GM18909 (cell line): ENCODE results near the gene SLC11A1.

Experiments
- ATAC-seq: cut with Tn5 transposase; IDR thresholded peaks from one replicate; pipeline ENCODE4 v1.9.1; 2021; ENCODE audit warnings: mild to moderate bottlenecking; ENCODE audit not compliant: unreplicated experiment, poor library complexity

The SLC11A1 gene

GRCh38 chr2:218381916-218382366, at the start of gene SLC11A1:
TSS of gene SLC11A1 (plus strand) at chr2:218382273. CDS start at chr2:218382369, 96 bp downstream.
- ATAC-seq = no peak

GRCh38 chr2:218332288-218332687, 49.8 kb upstream of the SLC11A1 start:
- ATAC-seq = no peak

- no peak for ATAC-seq
Measured at GRCh38 chr2:218332920-218333645, 49.0 kb upstream of the SLC11A1 start.

GRCh38 chr2:218334531-218334930, 47.5 kb upstream of the SLC11A1 start:
- no peak for ATAC-seq

- ATAC-seq = no peak
Measured at GRCh38 chr2:218340656-218341055, 41.4 kb upstream of the SLC11A1 start.

DNA sequence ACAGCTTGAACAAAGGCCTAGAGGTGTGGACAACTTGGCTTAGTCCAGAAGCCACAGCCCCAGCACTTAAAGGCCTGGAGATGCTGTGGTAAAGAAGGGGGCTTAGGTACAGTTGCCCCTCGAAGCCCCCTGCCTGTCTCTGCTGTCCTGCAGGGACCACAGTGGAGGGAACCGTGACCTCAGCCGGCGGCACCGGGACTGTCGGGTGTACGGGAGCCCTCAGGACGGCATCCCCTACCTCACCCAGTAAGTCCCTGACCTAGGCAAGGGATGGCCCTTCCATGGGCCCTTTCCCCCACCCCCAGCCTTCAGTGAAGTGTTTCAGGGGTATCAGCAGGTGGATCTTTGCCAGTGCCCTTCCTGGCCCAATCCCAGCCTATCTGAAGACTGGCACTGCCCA, 40.7 kb upstream of the SLC11A1 start:
- no peak for ATAC-seq

GRCh38 chr2:218342837-218343236, 39.2 kb upstream of the SLC11A1 start:
- ATAC-seq = no peak

DNA sequence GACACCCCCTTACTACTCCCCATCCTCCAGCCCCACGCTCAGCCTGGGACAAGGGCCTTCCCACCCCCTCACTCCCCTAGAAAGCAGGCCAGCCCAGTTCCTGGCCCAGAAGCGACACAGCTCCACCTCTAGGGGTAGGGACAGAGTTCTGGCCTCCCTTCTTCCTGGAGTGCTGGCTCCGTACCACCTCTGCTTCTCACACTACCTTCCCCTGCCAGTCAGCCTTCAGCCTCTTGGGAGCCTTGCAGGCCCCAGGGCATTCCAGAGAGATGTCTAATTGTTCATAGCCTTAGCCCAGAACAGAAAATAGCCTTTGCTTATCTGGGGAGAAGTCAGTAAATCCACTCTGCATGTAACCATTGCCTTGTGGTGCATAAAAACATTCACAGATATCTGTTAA, 38.5 kb upstream of the SLC11A1 start:
- ATAC-seq = no peak

GRCh38 chr2:218344090-218344754, 37.9 kb upstream of the SLC11A1 start:
- no peak for ATAC-seq

DNA sequence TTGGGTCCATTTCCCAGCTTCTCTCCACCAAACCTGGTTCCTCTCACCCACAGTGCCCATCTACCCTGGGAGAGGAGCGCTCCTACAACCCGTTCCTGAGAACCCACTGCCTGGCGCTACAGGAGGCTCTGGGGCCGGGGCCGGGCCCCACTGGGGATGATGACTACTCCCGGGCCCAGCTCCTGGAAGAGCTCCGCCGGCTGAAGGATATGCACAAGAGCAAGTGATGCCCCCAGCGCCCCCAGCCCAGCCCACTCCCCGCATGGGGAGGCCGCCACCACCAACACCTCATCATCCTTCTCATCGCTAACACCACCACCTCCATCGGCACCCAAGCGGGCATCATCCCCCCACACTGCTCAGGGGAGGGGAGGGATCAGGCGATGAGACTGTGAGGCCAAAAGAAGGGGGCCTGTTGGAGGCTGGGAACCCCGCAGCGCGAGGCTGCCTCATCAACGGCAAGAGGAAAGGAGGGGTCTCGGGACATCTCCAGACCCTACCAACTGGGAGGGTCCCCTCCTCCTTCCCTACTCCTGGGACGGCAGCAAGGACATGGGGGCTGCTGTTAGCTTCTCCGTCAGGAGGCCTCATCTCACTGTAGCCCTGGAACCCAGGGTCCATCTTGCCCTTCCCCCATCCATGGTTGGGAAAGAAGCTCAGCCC, 37.2 kb upstream of the SLC11A1 start:
- no peak for ATAC-seq

GRCh38 chr2:218345491-218346236, 36.4 kb upstream of the SLC11A1 start:
- ATAC-seq = no peak

DNA sequence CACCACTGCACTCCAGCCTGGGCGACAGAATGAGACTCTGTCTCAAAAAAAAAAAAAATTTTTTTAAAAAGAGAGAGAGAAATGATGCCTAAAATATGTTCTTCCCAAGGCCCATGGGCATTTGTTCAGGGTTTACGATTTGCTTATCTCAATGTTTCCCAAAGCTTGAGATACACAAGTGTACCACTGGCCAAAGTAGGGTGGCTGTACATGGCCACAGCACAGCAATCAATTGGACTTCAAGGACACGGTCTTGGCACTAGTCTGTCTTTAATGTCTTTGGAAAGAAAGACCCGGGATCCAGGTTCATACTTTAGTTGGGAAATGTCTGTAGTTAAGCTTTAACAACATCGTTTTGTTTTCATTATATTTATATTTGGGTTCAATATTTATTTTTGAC, 34.9 kb upstream of the SLC11A1 start:
- ATAC-seq = no peak

- ATAC-seq = no peak
Measured at GRCh38 chr2:218354045-218354444, 28.0 kb upstream of the SLC11A1 start.

- no peak for ATAC-seq
Measured at GRCh38 chr2:218354850-218355443, 27.1 kb upstream of the SLC11A1 start.

DNA sequence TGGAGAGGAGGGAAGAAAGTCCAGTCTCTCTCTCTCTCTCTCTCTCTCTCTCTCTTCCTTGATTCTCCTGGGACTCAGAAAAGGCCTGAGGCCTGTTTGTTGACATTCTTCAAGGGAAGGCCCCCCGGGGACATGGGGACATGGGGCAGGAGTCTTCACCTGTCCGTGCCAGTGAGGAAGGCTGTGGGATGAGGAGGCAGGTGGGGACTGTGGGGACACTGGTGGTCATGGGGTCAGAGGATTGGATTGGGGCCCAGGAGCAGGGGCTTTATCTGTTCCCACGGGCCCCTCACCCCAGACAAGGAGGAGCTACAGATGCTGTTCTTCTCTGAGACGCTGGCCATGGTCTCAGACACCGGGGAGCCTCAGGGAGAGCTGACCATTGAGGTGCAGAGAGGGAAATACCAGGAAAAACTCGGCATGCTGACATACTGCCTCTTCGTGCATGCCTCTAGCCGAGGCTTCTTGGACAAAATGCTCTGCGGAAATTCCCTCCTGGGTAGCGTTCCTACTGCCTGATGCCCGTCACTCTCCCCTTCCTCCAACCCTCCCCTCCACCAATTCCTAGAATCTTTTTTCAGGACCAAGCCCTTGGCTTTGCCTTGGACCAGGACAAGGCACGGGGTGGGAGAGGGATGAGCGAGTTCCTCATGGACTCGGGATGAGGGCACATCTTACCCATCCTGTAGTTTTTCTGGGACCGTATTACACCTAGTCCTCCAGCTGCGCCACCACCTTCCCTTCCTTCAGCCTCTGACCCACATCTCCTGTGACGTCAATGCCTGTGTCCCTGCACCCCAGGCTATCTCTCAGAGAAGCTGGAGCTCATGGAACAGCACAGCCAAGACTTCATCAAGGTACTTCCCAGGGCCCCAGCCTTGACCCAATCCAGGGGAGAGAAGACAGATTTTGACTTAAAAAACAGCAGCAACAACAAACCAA, 24.6 kb upstream of the SLC11A1 start:
- no peak for ATAC-seq

GRCh38 chr2:218360453-218360852, 21.6 kb upstream of the SLC11A1 start:
- no peak for ATAC-seq

DNA sequence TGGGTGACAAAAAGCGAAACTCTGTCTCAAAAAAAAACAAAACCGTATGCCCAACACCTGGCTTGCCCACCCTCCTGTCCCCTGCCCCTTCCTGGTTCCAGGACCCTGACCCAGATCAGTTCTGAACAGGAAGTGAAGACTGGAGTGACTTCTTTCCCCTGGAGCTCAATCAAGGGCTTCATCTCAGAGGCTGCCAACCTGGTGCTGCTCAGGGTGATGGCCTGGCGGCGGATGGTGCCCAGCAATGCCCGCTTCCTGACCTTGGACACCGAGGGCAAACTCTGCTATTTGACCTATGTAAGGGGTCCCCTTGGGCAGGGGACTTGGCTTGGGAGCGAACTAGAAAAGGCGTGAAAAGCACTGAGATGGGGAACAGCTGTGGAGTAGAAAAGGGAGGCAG, 19.5 kb upstream of the SLC11A1 start:
- no peak for ATAC-seq

DNA sequence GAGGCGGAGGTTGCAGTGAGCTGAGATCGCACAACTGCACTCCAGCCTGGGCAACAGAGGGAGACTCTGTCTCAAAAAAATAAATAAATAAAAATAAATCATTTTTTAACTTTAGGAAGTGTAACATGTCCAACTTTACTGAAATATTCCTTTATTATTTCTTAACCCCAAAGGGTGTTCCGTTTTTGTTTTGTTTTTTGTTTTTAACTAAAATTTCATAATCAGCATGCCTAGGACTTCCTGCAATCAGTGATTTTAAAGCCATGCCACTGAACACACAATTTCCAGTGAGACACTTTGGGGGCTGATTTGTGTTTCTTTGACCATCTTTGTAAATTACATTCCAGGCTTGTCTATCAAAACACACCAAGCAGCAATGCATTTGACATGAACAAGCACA, 18.3 kb upstream of the SLC11A1 start:
- ATAC-seq = no peak

GRCh38 chr2:218364196-218364595, 17.9 kb upstream of the SLC11A1 start:
- no peak for ATAC-seq
